ENCODE data around the gene FTO. TPM values are rescaled to one million over a fixed set of nuclear protein-coding genes. Genes with fewer than 3 reads are reported as not detected.
"Not testable (repeated sequence)": the region's sequence is repeated elsewhere in the genome, so short reads cannot be mapped to it uniquely, and the experiment has no call there.

The FTO gene
- total and polyA plus RNA-seq, 3 donors from 2014 or later = 32.4 to 64.7 (median 50.3) TPM

DNA sequence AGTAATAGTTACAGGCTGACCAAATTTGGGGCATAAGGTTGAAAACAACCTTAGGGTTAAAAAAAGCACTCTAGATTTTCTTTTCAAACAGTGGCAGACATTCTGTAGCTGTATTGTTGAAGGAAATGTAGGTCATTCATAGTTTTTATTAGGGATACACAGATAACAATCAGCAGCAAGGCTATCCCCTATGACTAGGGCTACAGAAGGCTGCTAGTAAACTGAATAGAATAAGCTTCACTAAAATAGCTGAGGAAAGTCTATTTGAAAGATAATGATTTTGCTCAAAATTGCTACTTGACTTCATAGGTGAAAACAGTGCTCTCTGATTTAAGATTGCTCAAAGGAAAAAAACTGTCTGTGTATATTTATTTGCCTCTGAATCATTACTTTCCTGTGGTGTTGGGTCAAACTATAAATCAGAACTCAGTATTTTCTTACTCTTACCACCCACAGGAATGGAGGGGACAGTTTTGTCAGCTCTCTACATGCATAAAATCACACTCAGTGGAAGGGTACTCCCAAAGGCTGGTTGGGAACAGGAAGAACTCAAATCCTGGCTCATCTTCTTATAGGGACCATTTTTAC, 25.1 kb upstream of the FTO start:
- no peak overlapping the region for H3K27ac ChIP-seq
- intact Hi-C loops (cut with DNase I; ENCODE audit: low total_unique reads) = no loop called here
- no peaks in the 10 kb centered on the region for H3K27me3 ChIP-seq
- H3K36me3 ChIP-seq (ENCODE audit: low read depth, missing control alignments) = no peaks in the 10 kb centered on the region
- H3K9me3 ChIP-seq = no peaks in the 10 kb centered on the region
- H3K4me3 ChIP-seq = no peak overlapping the region
- TF ChIP-seq POLR2A (IDR thresholded peaks at IDR 0.05) = no peak
- no peak for TF ChIP-seq CTCF (IDR thresholded peaks at IDR 0.05)
- no peaks in the 10 kb centered on the region for H3K4me1 ChIP-seq
- DNase-seq = no peak

- no peak overlapping the region for H3K4me3 ChIP-seq
- TF ChIP-seq CTCF (IDR thresholded peaks at IDR 0.05) (no peak), POLR2A (IDR thresholded peaks at IDR 0.05) (no peak)
- H3K27me3 ChIP-seq = no peaks in the 10 kb centered on the region
- no peak overlapping the region for H3K27ac ChIP-seq
- no peak for DNase-seq
- no peaks in the 10 kb centered on the region for H3K4me1 ChIP-seq
- no peaks in the 10 kb centered on the region for H3K9me3 ChIP-seq
- intact Hi-C loops (cut with DNase I; ENCODE audit: low total_unique reads) = no loop called here
- 84 to 98% methylated on average over 2 of the region's 2 CpGs for WGBS, 2 donors
- H3K36me3 ChIP-seq (ENCODE audit: low read depth, missing control alignments) = no peaks in the 10 kb centered on the region
Measured at GRCh38 chr16:53680756-53681155, 23.2 kb upstream of the FTO start.

GRCh38 chr16:53681354-53681753, 22.6 kb upstream of the FTO start:
- H3K27me3 ChIP-seq = no peaks in the 10 kb centered on the region
- DNase-seq = no peak
- no peak overlapping the region for H3K4me3 ChIP-seq
- H3K27ac ChIP-seq = no peak overlapping the region
- no peaks in the 10 kb centered on the region for H3K4me1 ChIP-seq
- H3K36me3 ChIP-seq (ENCODE audit: low read depth, missing control alignments) = no peaks in the 10 kb centered on the region
- H3K9me3 ChIP-seq = no peaks in the 10 kb centered on the region
- WGBS, 2 donors = 61 to 91% methylated on average over 2 of the region's 2 CpGs
- intact Hi-C loops (cut with DNase I; ENCODE audit: low total_unique reads) = no loop called here
- TF ChIP-seq CTCF (IDR thresholded peaks at IDR 0.05) (no peak), POLR2A (IDR thresholded peaks at IDR 0.05) (no peak)

DNA sequence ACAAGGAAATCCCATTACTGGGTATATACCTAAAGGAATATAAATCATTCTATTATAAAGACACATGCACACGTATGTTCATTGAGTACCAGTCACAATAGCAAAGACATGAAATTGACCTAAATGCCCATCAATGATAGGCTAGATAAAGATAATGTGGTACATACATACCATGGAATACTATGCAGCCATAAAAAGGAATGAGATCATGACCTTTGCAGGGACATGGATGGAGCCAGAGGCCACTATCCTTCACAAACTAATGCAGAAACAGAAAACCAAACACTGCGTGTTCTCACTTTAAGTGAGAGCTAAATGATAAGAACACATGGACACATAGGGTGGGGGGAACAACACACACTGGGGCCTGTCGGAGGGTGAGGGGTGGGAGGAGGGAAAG, 18.6 kb upstream of the FTO start:
- H3K4me3 ChIP-seq; intact Hi-C loops (cut with DNase I; ENCODE audit: low total_unique reads): not testable (repeated sequence)

DNA sequence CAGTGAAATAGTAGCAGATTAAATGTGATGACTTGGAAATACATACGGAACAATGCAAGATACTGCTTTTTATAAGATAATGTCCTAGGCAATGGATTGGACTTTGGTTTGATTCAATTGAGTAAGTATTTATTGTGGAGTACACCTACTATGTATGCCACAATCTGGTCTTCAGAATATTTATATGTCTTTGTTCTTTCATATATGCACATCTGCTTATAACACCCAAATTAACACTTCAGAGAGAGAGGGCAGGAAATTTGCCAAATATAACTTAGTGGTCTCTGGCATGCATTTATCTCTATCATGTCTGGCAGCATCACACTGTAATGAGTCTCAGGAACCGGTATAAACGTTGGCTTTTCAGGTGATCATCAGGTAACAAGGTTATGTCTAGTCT, 17.2 kb upstream of the FTO start:
- H3K4me1 ChIP-seq = no peaks in the 10 kb centered on the region
- H3K9me3 ChIP-seq = no peaks in the 10 kb centered on the region
- no peak overlapping the region for H3K27ac ChIP-seq
- no peaks in the 10 kb centered on the region for H3K36me3 ChIP-seq (ENCODE audit: low read depth, missing control alignments)
- WGBS, 2 donors = 68 to 77% methylated on average over 3 of the region's 3 CpGs
- H3K27me3 ChIP-seq = no peaks in the 10 kb centered on the region
- H3K4me3 ChIP-seq = no peak overlapping the region
- intact Hi-C loops (cut with DNase I; ENCODE audit: low total_unique reads) = no loop called here
- TF ChIP-seq POLR2A (IDR thresholded peaks at IDR 0.05) (no peak), CTCF (IDR thresholded peaks at IDR 0.05) (no peak)
- no peak for DNase-seq

More for the DNA sequence above, 18.6 kb upstream of the FTO start:
- H3K36me3 ChIP-seq (ENCODE audit: low read depth, missing control alignments); H3K27me3 ChIP-seq; H3K9me3 ChIP-seq; H3K27ac ChIP-seq; DNase-seq; H3K4me1 ChIP-seq: not testable (repeated sequence)
- 100% methylated on average over 3 of the region's 3 CpGs for WGBS, 2 donors

All from testis (tissue), 3 donors.